PFSK-1 (cell line): ENCODE results near the gene VARS2.

Experiments used
- POLR2AphosphoS5 ChIP-seq: IDR thresholded peaks from 2 replicates; pipeline ENCODE4 v1.6.1; 2012; ENCODE audit warnings: low read depth, mild to moderate bottlenecking, control low read depth, low read length, moderate library complexity
- REST ChIP-seq, 2 experiments: IDR thresholded peaks; 2 replicates each; pipeline versions ENCODE4 v1.6.1 to v1.8.0; 2011 to 2012; ENCODE audit warnings: low read depth in 2 of 2, low read length in 2 of 2, control low read depth in 1 of 2, inconsistent platforms in 1 of 2, mild to moderate bottlenecking in 1 of 2, moderate library complexity in 1 of 2; ENCODE audit not compliant: insufficient read depth in 1 of 2

- no peak for TF ChIP-seq POLR2AphosphoS5
- TF ChIP-seq REST (IDR thresholded peaks at IDR 0.05; ENCODE audit: insufficient read depth in 1 of 2, low read depth in 2 of 2, low read length in 2 of 2) = no peak
Observed at GRCh38 chr6:30974490-30975252, 60.6 kb downstream of the VARS2 start.
